ENCODE measurements around the gene PDE4D. TPM values are rescaled to one million over a fixed set of nuclear protein-coding genes. Genes with fewer than 3 reads are reported as not detected.

The PDE4D gene
- total RNA-seq, 1 donor from 2014 or later: 55.9 TPM

- intact Hi-C loops (cut with DNase I): no loop called here
- ATAC-seq (peak; percentile 80), DNase-seq (ENCODE audit: low spot score) (no peak)
Observed at GRCh38 chr5:59358005-59358861, 535.3 kb downstream of the PDE4D start.

GRCh38 chr5:59357381-59357977, 536.0 kb downstream of the PDE4D start:
- ATAC-seq (peak; percentile 64), DNase-seq (ENCODE audit: low spot score) (no peak)
- intact Hi-C loops (cut with DNase I): no loop called here

GRCh38 chr5:59356813-59357380, 536.6 kb downstream of the PDE4D start:
- intact Hi-C loops (cut with DNase I): no loop called here
- ATAC-seq (peak; percentile 27), DNase-seq (ENCODE audit: low spot score) (no peak)

- DNase-seq (ENCODE audit: low spot score): no peak
- no peak for ATAC-seq
- intact Hi-C loops (cut with DNase I): no loop called here
Observed at GRCh38 chr5:59354811-59355210, 538.7 kb downstream of the PDE4D start.

- DNase-seq (ENCODE audit: low spot score): no peak
- ATAC-seq: no peak
- intact Hi-C loops (cut with DNase I): no loop called here
Observed at GRCh38 chr5:59354274-59354673, 539.3 kb downstream of the PDE4D start.

- DNase-seq (ENCODE audit: low spot score): no peak
- peak; percentile 97 for ATAC-seq
- intact Hi-C loops (cut with DNase I): no loop called here
Observed at GRCh38 chr5:59351076-59351794, 542.3 kb downstream of the PDE4D start.

GRCh38 chr5:59348189-59348588, 545.3 kb downstream of the PDE4D start:
- DNase-seq (ENCODE audit: low spot score) (no peak), ATAC-seq (no peak)
- intact Hi-C loops (cut with DNase I): no loop called here

GRCh38 chr5:59346982-59347381, 546.5 kb downstream of the PDE4D start:
- no peak for DNase-seq (ENCODE audit: low spot score)
- intact Hi-C loops (cut with DNase I): no loop called here
- ATAC-seq: no peak

GRCh38 chr5:59346514-59346913, 547.0 kb downstream of the PDE4D start:
- ATAC-seq (no peak), DNase-seq (ENCODE audit: low spot score) (no peak)
- intact Hi-C loops (cut with DNase I): no loop called here

GRCh38 chr5:59342181-59342580, 551.3 kb downstream of the PDE4D start:
- ATAC-seq (no peak), DNase-seq (ENCODE audit: low spot score) (no peak)
- intact Hi-C loops (cut with DNase I): no loop called here

GRCh38 chr5:59341760-59342159, 551.8 kb downstream of the PDE4D start:
- ATAC-seq: no peak
- DNase-seq (ENCODE audit: low spot score): no peak
- intact Hi-C loops (cut with DNase I): no loop called here

- intact Hi-C loops (cut with DNase I): no loop called here
- ATAC-seq (no peak), DNase-seq (ENCODE audit: low spot score) (no peak)
Observed at GRCh38 chr5:59341155-59341554, 552.4 kb downstream of the PDE4D start.

- intact Hi-C loops (cut with DNase I): no loop called here
- ATAC-seq: no peak
- no peak for DNase-seq (ENCODE audit: low spot score)
Observed at GRCh38 chr5:59340637-59341036, 552.9 kb downstream of the PDE4D start.

- DNase-seq (ENCODE audit: low spot score) (no peak), ATAC-seq (no peak)
- intact Hi-C loops (cut with DNase I): no loop called here
Observed at GRCh38 chr5:59337240-59337639, 556.3 kb downstream of the PDE4D start.

GRCh38 chr5:59335544-59335943, 558.0 kb downstream of the PDE4D start:
- DNase-seq (ENCODE audit: low spot score): no peak
- ATAC-seq: no peak
- intact Hi-C loops (cut with DNase I): no loop called here

- DNase-seq (ENCODE audit: low spot score): no peak
- no peak for ATAC-seq
- intact Hi-C loops (cut with DNase I): no loop called here
Observed at GRCh38 chr5:59333416-59333815, 560.1 kb downstream of the PDE4D start.

- intact Hi-C loops (cut with DNase I): no loop called here
- ATAC-seq: no peak
- no peak for DNase-seq (ENCODE audit: low spot score)
Observed at GRCh38 chr5:59332236-59332973, 561.1 kb downstream of the PDE4D start.

- no peak for DNase-seq (ENCODE audit: low spot score)
- no peak for ATAC-seq
- intact Hi-C loops (cut with DNase I): no loop called here
Observed at GRCh38 chr5:59330680-59331079, 562.8 kb downstream of the PDE4D start.

- DNase-seq (ENCODE audit: low spot score) (no peak), ATAC-seq (peak; percentile 78)
- intact Hi-C loops (cut with DNase I): no loop called here
Observed at GRCh38 chr5:59328709-59329296, 564.7 kb downstream of the PDE4D start.

All from sciatic nerve (tissue), 2 donors.